Calu3 (cell line): ENCODE results near the gene ATP2B3. TPM values are rescaled to one million over a fixed set of nuclear protein-coding genes. Genes with fewer than 3 reads are reported as not detected.

ENCODE experiments used
- BruUV-seq: library from RNA; stranded (reverse); fragments of 400-500 nt; replicated peaks from 2 replicates; lab custom pipeline; 2021; lab: Mats Ljungman, UMichigan
- CTCF ChIA-PET: fragments of 300-600 bp; sonication (Branson Sonifier 250); formaldehyde crosslinking; loops from one replicate; lab custom pipeline; 2022; ENCODE audit warnings: antibody characterized with exemption; lab: Charles Lee
- DNase-seq: peaks from one replicate; pipeline ENCODE4 v3.0.0; 2022
- H3K27ac Mint-ChIP-seq: one replicate; pipeline ENCODE4 v1.8.0; 2022; ENCODE audit warnings: mixed read lengths; ENCODE audit not compliant: unreplicated experiment
- H3K27me3 Mint-ChIP-seq: one replicate; pipeline ENCODE4 v1.8.0; 2022; ENCODE audit warnings: mixed read lengths; ENCODE audit not compliant: unreplicated experiment
- H3K36me3 Mint-ChIP-seq: one replicate; pipeline ENCODE4 v1.8.0; 2022; ENCODE audit warnings: mild to moderate bottlenecking, moderate library complexity, mixed read lengths; ENCODE audit not compliant: insufficient read depth, unreplicated experiment
- H3K4me1 Mint-ChIP-seq: one replicate; pipeline ENCODE4 v1.8.0; 2022; ENCODE audit warnings: mild to moderate bottlenecking, low read depth, mixed read lengths; ENCODE audit not compliant: unreplicated experiment
- H3K4me3 Mint-ChIP-seq: one replicate; pipeline ENCODE4 v1.8.0; 2022; ENCODE audit warnings: mild to moderate bottlenecking, low read depth, moderate library complexity, mixed read lengths; ENCODE audit not compliant: unreplicated experiment
- H3K9me3 Mint-ChIP-seq: one replicate; pipeline ENCODE4 v1.8.0; 2022; ENCODE audit warnings: low read depth, mixed read lengths; ENCODE audit not compliant: unreplicated experiment
- CTCF ChIP-seq: fragments of 200-600 bp; IDR thresholded peaks from one replicate; pipeline ENCODE4 v1.8.0; 2022; ENCODE audit warnings: antibody characterized with exemption; ENCODE audit not compliant: unreplicated experiment
- intact Hi-C: fragments of 100-400 bp; cut with micrococcal nuclease; formaldehyde crosslinking; loops from one replicate; pipeline ENCODE4 v1.10.0; 2022; ENCODE audit not compliant: unreplicated experiment
- total RNA-seq: library from RNA; stranded (reverse); gene quantifications from 2 replicates; pipeline ENCODE4 v1.2.3, GENCODE V29; 2022

The ATP2B3 gene
- total RNA-seq, 1 experiment from 2014 or later: not detected

GRCh38 chrX:153565996-153566580, 48.6 kb downstream of the ATP2B3 start:
- no peak for TF ChIP-seq CTCF

GRCh38 chrX:153568451-153569011, 51.1 kb downstream of the ATP2B3 start:
- H3K4me1 Mint-ChIP-seq: no peaks in the 10 kb centered on the region
- no peak overlapping the region for H3K4me3 Mint-ChIP-seq
- intact Hi-C loops: no loop called here
- no peak for TF ChIP-seq CTCF
- BruUV-seq: no TSS peak
- no peak overlapping the region for H3K27ac Mint-ChIP-seq
- H3K9me3 Mint-ChIP-seq: no peaks in the 10 kb centered on the region
- no peak for DNase-seq
- H3K36me3 Mint-ChIP-seq: no peaks in the 10 kb centered on the region
- peaks cover 66% of the 10 kb centered on the region for H3K27me3 Mint-ChIP-seq
- CTCF ChIA-PET: no interaction called here

More at GRCh38 chrX:153565996-153566580, 48.6 kb downstream of the ATP2B3 start:
- Mint-ChIP-seq H3K27ac (no peak overlapping the region), H3K9me3 (no peaks in the 10 kb centered on the region), H3K4me1 (no peaks in the 10 kb centered on the region), H3K36me3 (no peaks in the 10 kb centered on the region), H3K4me3 (no peak overlapping the region), H3K27me3 (peaks cover 69% of the 10 kb centered on the region)
- CTCF ChIA-PET: interaction anchor here (1.6 kb wide), 1 partner anchor 11 kb away, joined by 4 read pairs; no protein-coding TSS in a partner anchor
- no TSS peak for BruUV-seq
- no peak for DNase-seq
- intact Hi-C loops: no loop called here

GRCh38 chrX:153569475-153569874, 52.0 kb downstream of the ATP2B3 start:
- H3K36me3 Mint-ChIP-seq: no peaks in the 10 kb centered on the region
- no peaks in the 10 kb centered on the region for H3K4me1 Mint-ChIP-seq
- H3K27me3 Mint-ChIP-seq: peaks cover 66% of the 10 kb centered on the region
- H3K27ac Mint-ChIP-seq: no peak overlapping the region
- no peaks in the 10 kb centered on the region for H3K9me3 Mint-ChIP-seq
- intact Hi-C loops: no loop called here
- no peak for DNase-seq
- CTCF ChIA-PET: no interaction called here
- no peak overlapping the region for H3K4me3 Mint-ChIP-seq
- no TSS peak for BruUV-seq
- TF ChIP-seq CTCF: no peak

- intact Hi-C loops: no loop called here
- TF ChIP-seq CTCF: no peak
- Mint-ChIP-seq H3K36me3 (no peaks in the 10 kb centered on the region), H3K27me3 (peaks cover 76% of the 10 kb centered on the region), H3K4me1 (no peaks in the 10 kb centered on the region), H3K4me3 (no peak overlapping the region), H3K9me3 (no peaks in the 10 kb centered on the region), H3K27ac (no peak overlapping the region)
- no TSS peak for BruUV-seq
- no peak for DNase-seq
- CTCF ChIA-PET: interaction anchor here (0.7 kb wide), 1 partner anchor 438 kb away, joined by 3 read pairs; no protein-coding TSS in a partner anchor
Measured at GRCh38 chrX:153571534-153571908, 54.1 kb downstream of the ATP2B3 start.
